BJ (cell line): ENCODE data around the gene SLC51B. TPM values are rescaled to one million over a fixed set of nuclear protein-coding genes. Genes with fewer than 3 reads are reported as not detected.

Experiments
- CTCF ChIA-PET: fragments of 350-600 bp; formaldehyde crosslinking; extraction: SDS; loops from one replicate; lab custom pipeline; 2021; ENCODE audit warnings: antibody characterized with exemption, inconsistent platforms; lab: Yijun Ruan, JAX
- POLR2A ChIA-PET: fragments of 300-600 bp; sonication (Branson Sonifier 250); formaldehyde crosslinking; extraction: SDS; loops from one replicate; lab custom pipeline; 2021; ENCODE audit warnings: antibody characterized with exemption; lab: Charles Lee
- DNase-seq: peaks from one replicate; pipeline ENCODE4 v3.0.0-alpha.2; 2011; ENCODE audit warnings: low read depth
- H3K27me3 ChIP-seq: 2 replicates; pipeline ENCODE4 v1.6.0; 2011; ENCODE audit warnings: low read length; ENCODE audit not compliant: control insufficient read depth, insufficient read depth
- H3K36me3 ChIP-seq: 2 replicates; pipeline ENCODE4 v1.5.1; 2011; ENCODE audit warnings: low read length; ENCODE audit not compliant: control insufficient read depth, insufficient read depth
- H3K4me3 ChIP-seq: 2 replicates; pipeline ENCODE4 v1.5.1; 2011; ENCODE audit warnings: low read depth, mild to moderate bottlenecking, control low read depth, low read length
- CTCF ChIP-seq: IDR thresholded peaks from 2 replicates; pipeline ENCODE4 v1.5.1; 2011; ENCODE audit warnings: low read depth, mild to moderate bottlenecking, control low read depth, inconsistent platforms, low read length, moderate library complexity; ENCODE audit not compliant: insufficient read depth
- polyA plus RNA-seq: library from polyadenylated mRNA; depleted of rRNA; stranded (reverse); fragments of >200 nt; gene quantifications from 2 replicates; pipeline ENCODE4 v1.2.3, GENCODE V29; 2011

The SLC51B gene
- polyA plus RNA-seq, 1 experiment = not detected

GRCh38 chr15:65055201-65055870, 10.1 kb downstream of the SLC51B start:
- peaks cover 5% of the 10 kb centered on the region; the same call in 1 of the 2 replicates for H3K27me3 ChIP-seq
- ChIA-PET POLR2A (no interaction called here), CTCF (interaction anchor here (0.7 to 10.8 kb wide), 16 partner anchors 8 to 327 kb away, joined by 3 to 301 read pairs (median 5); partner anchors contain the start of genes KBTBD13, RASL12 and SLC51B)
- no peak overlapping the region for H3K4me3 ChIP-seq
- TF ChIP-seq CTCF = no peak
- no peaks in the 10 kb centered on the region for H3K36me3 ChIP-seq
- no peak for DNase-seq

GRCh38 chr15:65056106-65056505, 10.9 kb downstream of the SLC51B start:
- CTCF ChIA-PET = interaction anchor here (1.7 to 10.8 kb wide), 6 partner anchors 11 to 45 kb away, joined by 7 to 301 read pairs (median 44); partner anchors contain the start of genes KBTBD13, RASL12 and SLC51B
- DNase-seq = no peak
- H3K4me3 ChIP-seq = no peak overlapping the region
- H3K36me3 ChIP-seq = no peaks in the 10 kb centered on the region
- POLR2A ChIA-PET = no interaction called here
- no peak for TF ChIP-seq CTCF
- H3K27me3 ChIP-seq = peaks cover 7% of the 10 kb centered on the region

GRCh38 chr15:65056868-65057548, 11.8 kb downstream of the SLC51B start:
- ChIA-PET CTCF (interaction anchor here (5.6 to 10.8 kb wide), 3 partner anchors 11 to 44 kb away, joined by 57 to 301 read pairs (median 70); partner anchors contain the start of genes KBTBD13 and RASL12), POLR2A (no interaction called here)
- Histone ChIP-seq H3K27me3 (peaks cover 7% of the 10 kb centered on the region), H3K36me3 (no peaks in the 10 kb centered on the region), H3K4me3 (no peak overlapping the region)
- TF ChIP-seq CTCF = no peak
- no peak for DNase-seq

GRCh38 chr15:65057549-65057940, 12.4 kb downstream of the SLC51B start:
- TF ChIP-seq CTCF = no peak
- Histone ChIP-seq H3K27me3 (peaks cover 7% of the 10 kb centered on the region), H3K36me3 (no peaks in the 10 kb centered on the region), H3K4me3 (no peak overlapping the region)
- ChIA-PET POLR2A (no interaction called here), CTCF (interaction anchor here (0.8 to 10.8 kb wide), 3 partner anchors 10 to 24 kb away, joined by 3 to 301 read pairs (median 57); partner anchors contain the start of genes KBTBD13 and RASL12)
- no peak for DNase-seq
